Loucy (cell line): ENCODE data around the gene JPH2.

ENCODE experiments used
- CTCF ChIP-seq: fragments of 200-600 bp; sonication (generic); conservative IDR thresholded peaks from 2 replicates; pipeline ENCODE4 v1.5.1; 2014; ENCODE audit warnings: mild to moderate bottlenecking, antibody characterized with exemption, low read length
- EZH2phosphoT487 ChIP-seq: fragments of 200-600 bp; IDR thresholded peaks from 2 replicates; pipeline ENCODE4 v1.6.1; 2018; ENCODE audit warnings: antibody characterized with exemption, mild to moderate bottlenecking, moderate library complexity, borderline replicate concordance

GRCh38 chr20:44235702-44236101 is 48.7 kb upstream of the JPH2 start:
- no peak for TF ChIP-seq CTCF
- TF ChIP-seq EZH2phosphoT487: no peak
